K562 (cell line): ENCODE results near the gene IRF2BP1. TPM values are rescaled to one million over a fixed set of nuclear protein-coding genes. Genes with fewer than 3 reads are reported as not detected.
A peak's percentile ranks its signal among the peaks of the same experiment; 100 is the strongest.

Source experiments
- HNRNPL ChIP-seq: fragments of 200-400 bp; formaldehyde crosslinking; IDR thresholded peaks from 2 replicates; pipeline ENCODE4 v1.6.1; 2017; ENCODE audit warnings: low read depth, mild to moderate bottlenecking, low read length
- ILK ChIP-seq: fragments of 450-650 bp; IDR thresholded peaks from 2 replicates; pipeline ENCODE4 v1.6.1; 2016; ENCODE audit warnings: missing genetic modification characterization, low read depth, mild to moderate bottlenecking, missing compliant biosample characterization, moderate library complexity, borderline replicate concordance
- KLF10 ChIP-seq: fragments of 250-450 bp; sonication (Bioruptor Pico); IDR thresholded peaks from 2 replicates; pipeline ENCODE4 v1.6.1; 2021; ENCODE audit warnings: matching md5 sums
- PHTF2 ChIP-seq: fragments of 250-450 bp; sonication (Bioruptor Pico); IDR thresholded peaks from 2 replicates; pipeline ENCODE4 v1.5.0; 2021; ENCODE audit warnings: mild to moderate bottlenecking
- SMAD4 ChIP-seq: fragments of 250-450 bp; sonication (Bioruptor Pico); conservative IDR thresholded peaks from 2 replicates; pipeline ENCODE4 v1.8.0; 2021; ENCODE audit warnings: inconsistent platforms, mild to moderate bottlenecking, moderate library complexity
- SUPT5H ChIP-seq: fragments of 450-650 bp; IDR thresholded peaks from 2 replicates; pipeline ENCODE4 v1.6.1; 2016
- ZNF134 ChIP-seq: fragments of 250-450 bp; sonication (Bioruptor Pico); conservative IDR thresholded peaks from 2 replicates; pipeline ENCODE4 v1.4.0; 2020
- polyA plus RNA-seq, 8 experiments: library from polyadenylated mRNA; depleted of rRNA in 4 of 8; stranded (reverse) in 5 of 8; unstranded in 3 of 8; fragments of >200 nt; fragmentation: Nextera tagmentation in 2 of 8; fragmentation: Illumina TruSeq in 1 of 8; extraction: Ambion mirVana in 2 of 8; extraction: Trizol in 1 of 8; gene quantifications; 2 replicates each; pipeline versions ENCODE4 v1.2.1 to v1.2.3, GENCODE V29; 2011 to 2014; ENCODE audit warnings: inconsistent platforms in 1 of 8, missing spikeins in 1 of 8
- total RNA-seq, 7 experiments: library from RNA; depleted of rRNA in 6 of 7; stranded (reverse); fragments of >200 nt in 6 of 7; fragmentation: Illumina TruSeq in 2 of 7; extraction: Trizol in 2 of 7; gene quantifications; 2 replicates each; pipeline versions ENCODE4 v1.2.1 to v1.2.3, GENCODE V29; 2011 to 2021; ENCODE audit warnings: low replicate concordance in 1 of 7
- TF ChIP-seq, protein P1 (sequence below), 2 experiments: fragments of 450-650 bp in 1 of 2; sonication (generic) in 1 of 2; formaldehyde crosslinking in 1 of 2; IDR thresholded peaks; 2 replicates each; pipeline versions ENCODE4 v1.7.1 to v1.9.0; 2016 to 2022; ENCODE audit warnings: inconsistent platforms in 1 of 2, mild to moderate bottlenecking in 1 of 2, missing genetic modification reagents in 1 of 2
- TF ChIP-seq, protein P2 (sequence below): fragments of 250-450 bp; sonication (Bioruptor Pico); IDR thresholded peaks from 2 replicates; pipeline ENCODE4 v1.4.0; 2020
- TF ChIP-seq, protein P3 (sequence below): IDR thresholded peaks from 2 replicates; pipeline ENCODE4 v1.6.1; 2012; ENCODE audit warnings: low read depth, low read length, improper control_type of control experiment, borderline replicate concordance

Gene IRF2BP1
- total and polyA plus RNA-seq, 9 of the 15 experiments (the other 6 are each of a cell fraction or from before 2014, with no cell fraction given) = 0.61 to 35.9 (median 3.5) TPM

GRCh38 chr19:45862564-45863334 is 23.2 kb downstream of the IRF2BP1 start, which contains the start of gene SYMPK (continued):
- TF ChIP-seq, protein P1, sequence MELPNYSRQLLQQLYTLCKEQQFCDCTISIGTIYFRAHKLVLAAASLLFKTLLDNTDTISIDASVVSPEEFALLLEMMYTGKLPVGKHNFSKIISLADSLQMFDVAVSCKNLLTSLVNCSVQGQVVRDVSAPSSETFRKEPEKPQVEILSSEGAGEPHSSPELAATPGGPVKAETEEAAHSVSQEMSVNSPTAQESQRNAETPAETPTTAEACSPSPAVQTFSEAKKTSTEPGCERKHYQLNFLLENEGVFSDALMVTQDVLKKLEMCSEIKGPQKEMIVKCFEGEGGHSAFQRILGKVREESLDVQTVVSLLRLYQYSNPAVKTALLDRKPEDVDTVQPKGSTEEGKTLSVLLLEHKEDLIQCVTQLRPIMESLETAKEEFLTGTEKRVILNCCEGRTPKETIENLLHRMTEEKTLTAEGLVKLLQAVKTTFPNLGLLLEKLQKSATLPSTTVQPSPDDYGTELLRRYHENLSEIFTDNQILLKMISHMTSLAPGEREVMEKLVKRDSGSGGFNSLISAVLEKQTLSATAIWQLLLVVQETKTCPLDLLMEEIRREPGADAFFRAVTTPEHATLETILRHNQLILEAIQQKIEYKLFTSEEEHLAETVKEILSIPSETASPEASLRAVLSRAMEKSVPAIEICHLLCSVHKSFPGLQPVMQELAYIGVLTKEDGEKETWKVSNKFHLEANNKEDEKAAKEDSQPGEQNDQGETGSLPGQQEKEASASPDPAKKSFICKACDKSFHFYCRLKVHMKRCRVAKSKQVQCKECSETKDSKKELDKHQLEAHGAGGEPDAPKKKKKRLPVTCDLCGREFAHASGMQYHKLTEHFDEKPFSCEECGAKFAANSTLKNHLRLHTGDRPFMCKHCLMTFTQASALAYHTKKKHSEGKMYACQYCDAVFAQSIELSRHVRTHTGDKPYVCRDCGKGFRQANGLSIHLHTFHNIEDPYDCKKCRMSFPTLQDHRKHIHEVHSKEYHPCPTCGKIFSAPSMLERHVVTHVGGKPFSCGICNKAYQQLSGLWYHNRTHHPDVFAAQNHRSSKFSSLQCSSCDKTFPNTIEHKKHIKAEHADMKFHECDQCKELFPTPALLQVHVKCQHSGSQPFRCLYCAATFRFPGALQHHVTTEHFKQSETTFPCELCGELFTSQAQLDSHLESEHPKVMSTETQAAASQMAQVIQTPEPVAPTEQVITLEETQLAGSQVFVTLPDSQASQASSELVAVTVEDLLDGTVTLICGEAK (IDR thresholded peaks at IDR 0.05) = peak; percentile 98
- TF ChIP-seq, protein P1 (CRISPR knock-in tag; IDR thresholded peaks at IDR 0.05) = no peak
- no peak; the same call in 1 of the 2 replicates for TF ChIP-seq SMAD4
- TF ChIP-seq ILK (tag) = no peak
- no peak for TF ChIP-seq HNRNPL
- no peak for TF ChIP-seq PHTF2 (CRISPR knock-in tag)
- no peak for TF ChIP-seq KLF10 (CRISPR knock-in tag)
- TF ChIP-seq, protein P2, sequence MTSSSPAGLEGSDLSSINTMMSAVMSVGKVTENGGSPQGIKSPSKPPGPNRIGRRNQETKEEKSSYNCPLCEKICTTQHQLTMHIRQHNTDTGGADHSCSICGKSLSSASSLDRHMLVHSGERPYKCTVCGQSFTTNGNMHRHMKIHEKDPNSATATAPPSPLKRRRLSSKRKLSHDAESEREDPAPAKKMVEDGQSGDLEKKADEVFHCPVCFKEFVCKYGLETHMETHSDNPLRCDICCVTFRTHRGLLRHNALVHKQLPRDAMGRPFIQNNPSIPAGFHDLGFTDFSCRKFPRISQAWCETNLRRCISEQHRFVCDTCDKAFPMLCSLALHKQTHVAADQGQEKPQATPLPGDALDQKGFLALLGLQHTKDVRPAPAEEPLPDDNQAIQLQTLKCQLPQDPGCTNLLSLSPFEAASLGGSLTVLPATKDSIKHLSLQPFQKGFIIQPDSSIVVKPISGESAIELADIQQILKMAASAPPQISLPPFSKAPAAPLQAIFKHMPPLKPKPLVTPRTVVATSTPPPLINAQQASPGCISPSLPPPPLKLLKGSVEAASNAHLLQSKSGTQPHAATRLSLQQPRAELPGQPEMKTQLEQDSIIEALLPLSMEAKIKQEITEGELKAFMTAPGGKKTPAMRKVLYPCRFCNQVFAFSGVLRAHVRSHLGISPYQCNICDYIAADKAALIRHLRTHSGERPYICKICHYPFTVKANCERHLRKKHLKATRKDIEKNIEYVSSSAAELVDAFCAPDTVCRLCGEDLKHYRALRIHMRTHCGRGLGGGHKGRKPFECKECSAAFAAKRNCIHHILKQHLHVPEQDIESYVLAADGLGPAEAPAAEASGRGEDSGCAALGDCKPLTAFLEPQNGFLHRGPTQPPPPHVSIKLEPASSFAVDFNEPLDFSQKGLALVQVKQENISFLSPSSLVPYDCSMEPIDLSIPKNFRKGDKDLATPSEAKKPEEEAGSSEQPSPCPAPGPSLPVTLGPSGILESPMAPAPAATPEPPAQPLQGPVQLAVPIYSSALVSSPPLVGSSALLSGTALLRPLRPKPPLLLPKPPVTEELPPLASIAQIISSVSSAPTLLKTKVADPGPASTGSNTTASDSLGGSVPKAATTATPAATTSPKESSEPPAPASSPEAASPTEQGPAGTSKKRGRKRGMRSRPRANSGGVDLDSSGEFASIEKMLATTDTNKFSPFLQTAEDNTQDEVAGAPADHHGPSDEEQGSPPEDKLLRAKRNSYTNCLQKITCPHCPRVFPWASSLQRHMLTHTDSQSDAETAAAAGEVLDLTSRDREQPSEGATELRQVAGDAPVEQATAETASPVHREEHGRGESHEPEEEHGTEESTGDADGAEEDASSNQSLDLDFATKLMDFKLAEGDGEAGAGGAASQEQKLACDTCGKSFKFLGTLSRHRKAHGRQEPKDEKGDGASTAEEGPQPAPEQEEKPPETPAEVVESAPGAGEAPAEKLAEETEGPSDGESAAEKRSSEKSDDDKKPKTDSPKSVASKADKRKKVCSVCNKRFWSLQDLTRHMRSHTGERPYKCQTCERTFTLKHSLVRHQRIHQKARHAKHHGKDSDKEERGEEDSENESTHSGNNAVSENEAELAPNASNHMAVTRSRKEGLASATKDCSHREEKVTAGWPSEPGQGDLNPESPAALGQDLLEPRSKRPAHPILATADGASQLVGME (CRISPR knock-in tag) = peak; percentile 41; the same call in 1 of the 2 replicates
- TF ChIP-seq, protein P3, sequence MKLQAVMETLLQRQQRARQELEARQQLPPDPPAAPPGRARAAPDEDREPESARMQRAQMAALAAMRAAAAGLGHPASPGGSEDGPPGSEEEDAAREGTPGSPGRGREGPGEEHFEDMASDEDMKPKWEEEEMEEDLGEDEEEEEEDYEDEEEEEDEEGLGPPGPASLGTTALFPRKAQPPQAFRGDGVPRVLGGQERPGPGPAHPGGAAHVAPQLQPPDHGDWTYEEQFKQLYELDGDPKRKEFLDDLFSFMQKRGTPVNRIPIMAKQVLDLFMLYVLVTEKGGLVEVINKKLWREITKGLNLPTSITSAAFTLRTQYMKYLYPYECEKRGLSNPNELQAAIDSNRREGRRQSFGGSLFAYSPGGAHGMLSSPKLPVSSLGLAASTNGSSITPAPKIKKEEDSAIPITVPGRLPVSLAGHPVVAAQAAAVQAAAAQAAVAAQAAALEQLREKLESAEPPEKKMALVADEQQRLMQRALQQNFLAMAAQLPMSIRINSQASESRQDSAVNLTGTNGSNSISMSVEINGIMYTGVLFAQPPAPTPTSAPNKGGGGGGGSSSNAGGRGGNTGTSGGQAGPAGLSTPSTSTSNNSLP = no peak
- no peak for TF ChIP-seq ZNF134 (CRISPR knock-in tag)
- TF ChIP-seq SUPT5H = peak; percentile 89
